GM12878 (cell line): Measurements from ENCODE around the gene USP2. TPM values are rescaled to one million over a fixed set of nuclear protein-coding genes. Genes with fewer than 3 reads are reported as not detected.

Experiments
- DPF2 ChIP-seq: fragments of 450-650 bp; IDR thresholded peaks from 2 replicates; pipeline ENCODE4 v1.6.1; 2017; ENCODE audit warnings: mild to moderate bottlenecking
- EP300 ChIP-seq, 2 experiments: fragments of 150-350 bp in 1 of 2; IDR thresholded peaks; 2 replicates each; pipeline ENCODE4 v1.6.1; 2011 to 2012; ENCODE audit warnings: low read depth in 2 of 2, low read length in 2 of 2, borderline replicate concordance in 1 of 2, improper control_type of control experiment in 1 of 2, inconsistent platforms in 1 of 2; ENCODE audit not compliant: control insufficient read depth in 1 of 2
- FOXM1 ChIP-seq: IDR thresholded peaks from 2 replicates; pipeline ENCODE4 v1.6.1; 2012; ENCODE audit warnings: low read depth, mild to moderate bottlenecking, inconsistent platforms, low read length, moderate library complexity
- NFYA ChIP-seq: IDR thresholded peaks from 2 replicates; pipeline ENCODE4 v1.6.1; 2011; ENCODE audit warnings: low read depth, mild to moderate bottlenecking, low read length, improper control_type of control experiment, borderline replicate concordance
- NFYB ChIP-seq: IDR thresholded peaks from 2 replicates; pipeline ENCODE4 v1.6.1; 2011; ENCODE audit warnings: low read depth, mild to moderate bottlenecking, low read length, improper control_type of control experiment, moderate library complexity; ENCODE audit not compliant: insufficient read depth
- POU2F2 ChIP-seq: IDR thresholded peaks from 3 replicates; pipeline ENCODE4 v1.6.1; 2011; ENCODE audit warnings: low read depth, mild to moderate bottlenecking, low read length, borderline replicate concordance
- RCOR1 ChIP-seq: conservative IDR thresholded peaks from 2 replicates; pipeline ENCODE4 v1.6.1; 2012; ENCODE audit warnings: low read depth, low read length, improper control_type of control experiment
- REST ChIP-seq: IDR thresholded peaks from 2 replicates; pipeline ENCODE4 v1.6.1; 2012; ENCODE audit warnings: mild to moderate bottlenecking, low read depth, low read length
- ZNF592 ChIP-seq: fragments of 450-650 bp; IDR thresholded peaks from 2 replicates; pipeline ENCODE4 v1.6.1; 2017; ENCODE audit warnings: mild to moderate bottlenecking, moderate library complexity
- ZNF687 ChIP-seq: fragments of 450-650 bp; IDR thresholded peaks from 2 replicates; pipeline ENCODE4 v1.6.1; 2017; ENCODE audit warnings: mild to moderate bottlenecking, moderate library complexity
- polyA plus RNA-seq, 11 experiments: library from polyadenylated mRNA; depleted of rRNA in 4 of 11; unstranded in 6 of 11; stranded (reverse) in 5 of 11; fragments of >200 nt; fragmentation: Nextera tagmentation in 4 of 11; fragmentation: Illumina TruSeq in 1 of 11; extraction: Ambion mirVana in 4 of 11; extraction: Trizol in 1 of 11; gene quantifications; 1 replicate in 1 of 11; 2 replicates in 10 of 11; pipeline versions ENCODE4 v1.2.1 to v1.2.3, GENCODE V29; 2011 to 2016; ENCODE audit warnings: inconsistent platforms in 2 of 11, missing spikeins in 2 of 11, low read depth in 1 of 11
- total RNA-seq, 4 experiments: library from RNA; depleted of rRNA in 3 of 4; stranded (reverse); fragments of >200 nt in 3 of 4; fragmentation: Illumina TruSeq in 1 of 4; extraction: Trizol in 1 of 4; gene quantifications; 2 replicates each; pipeline versions ENCODE4 v1.2.1 to v1.2.3, GENCODE V29; 2013 to 2021
- TF ChIP-seq, protein P1 (sequence below): IDR thresholded peaks from 2 replicates; pipeline ENCODE4 v1.6.1; 2012; ENCODE audit warnings: low read length, inconsistent platforms
- TF ChIP-seq, protein P2 (sequence below): fragments of 150-350 bp; IDR thresholded peaks from 2 replicates; pipeline ENCODE4 v1.6.1; 2014; ENCODE audit warnings: mild to moderate bottlenecking, low read depth, low read length

USP2 gene
- total and polyA plus RNA-seq, 10 of the 15 experiments (the other 5 are each of a cell fraction or from before 2014, with no cell fraction given) = 0.03 to 0.13 (median 0.06) TPM; not detected in 4

- TF ChIP-seq, protein P1, sequence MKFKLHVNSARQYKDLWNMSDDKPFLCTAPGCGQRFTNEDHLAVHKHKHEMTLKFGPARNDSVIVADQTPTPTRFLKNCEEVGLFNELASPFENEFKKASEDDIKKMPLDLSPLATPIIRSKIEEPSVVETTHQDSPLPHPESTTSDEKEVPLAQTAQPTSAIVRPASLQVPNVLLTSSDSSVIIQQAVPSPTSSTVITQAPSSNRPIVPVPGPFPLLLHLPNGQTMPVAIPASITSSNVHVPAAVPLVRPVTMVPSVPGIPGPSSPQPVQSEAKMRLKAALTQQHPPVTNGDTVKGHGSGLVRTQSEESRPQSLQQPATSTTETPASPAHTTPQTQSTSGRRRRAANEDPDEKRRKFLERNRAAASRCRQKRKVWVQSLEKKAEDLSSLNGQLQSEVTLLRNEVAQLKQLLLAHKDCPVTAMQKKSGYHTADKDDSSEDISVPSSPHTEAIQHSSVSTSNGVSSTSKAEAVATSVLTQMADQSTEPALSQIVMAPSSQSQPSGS = no peak
- TF ChIP-seq NFYA (no peak), REST (no peak), EP300 (IDR thresholded peaks at IDR 0.05; ENCODE audit: borderline replicate concordance in 1 of 2, control insufficient read depth in 1 of 2, low read depth in 2 of 2, low read length in 2 of 2) (no peak), NFYB (no peak), DPF2 (no peak), ZNF592 (no peak), POU2F2 (no peak), ZNF687 (no peak; the same call in 1 of the 2 replicates), RCOR1 (no peak), FOXM1 (no peak)
- TF ChIP-seq, protein P2, sequence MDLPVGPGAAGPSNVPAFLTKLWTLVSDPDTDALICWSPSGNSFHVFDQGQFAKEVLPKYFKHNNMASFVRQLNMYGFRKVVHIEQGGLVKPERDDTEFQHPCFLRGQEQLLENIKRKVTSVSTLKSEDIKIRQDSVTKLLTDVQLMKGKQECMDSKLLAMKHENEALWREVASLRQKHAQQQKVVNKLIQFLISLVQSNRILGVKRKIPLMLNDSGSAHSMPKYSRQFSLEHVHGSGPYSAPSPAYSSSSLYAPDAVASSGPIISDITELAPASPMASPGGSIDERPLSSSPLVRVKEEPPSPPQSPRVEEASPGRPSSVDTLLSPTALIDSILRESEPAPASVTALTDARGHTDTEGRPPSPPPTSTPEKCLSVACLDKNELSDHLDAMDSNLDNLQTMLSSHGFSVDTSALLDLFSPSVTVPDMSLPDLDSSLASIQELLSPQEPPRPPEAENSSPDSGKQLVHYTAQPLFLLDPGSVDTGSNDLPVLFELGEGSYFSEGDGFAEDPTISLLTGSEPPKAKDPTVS = no peak
Observed at GRCh38 chr11:119318240-119319135, 63.0 kb downstream of the USP2 start (continued).
